ENCODE measurements around the gene PRKCA.
A peak's percentile ranks its signal among the peaks of the same experiment; 100 is the strongest.

The PRKCA gene

DNA sequence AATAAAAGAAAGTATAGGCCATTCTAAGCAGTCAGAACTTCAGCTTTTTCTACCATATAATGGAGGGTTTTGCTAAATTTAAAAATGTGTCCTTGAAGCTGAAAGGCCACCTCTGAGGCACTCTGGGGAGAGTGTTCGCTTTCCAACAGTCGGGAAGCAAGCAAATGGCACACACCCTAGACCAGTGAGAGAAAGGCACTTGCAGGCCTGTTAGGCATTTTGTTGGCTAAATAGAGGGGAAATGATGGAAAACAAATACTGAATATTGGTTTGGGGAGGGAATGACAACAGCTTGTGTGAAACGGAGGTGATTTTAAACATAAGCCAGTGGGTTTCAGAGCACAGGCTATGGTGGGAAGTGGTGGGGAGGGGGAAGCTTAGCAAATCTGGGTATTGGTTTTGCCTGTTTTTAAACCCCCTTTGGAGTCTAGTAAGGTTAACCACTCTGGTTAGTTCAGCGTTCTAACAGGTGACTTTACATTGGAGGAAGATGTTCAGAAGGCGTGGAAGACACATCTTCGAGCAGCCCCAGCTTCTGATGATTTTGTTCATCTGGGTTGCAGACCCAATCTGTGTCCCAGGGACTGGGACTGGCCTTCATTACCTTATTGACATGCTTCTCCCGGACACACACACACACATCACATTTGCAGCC, 90.5 kb downstream of the PRKCA start:
- no peak for DNase-seq

DNA sequence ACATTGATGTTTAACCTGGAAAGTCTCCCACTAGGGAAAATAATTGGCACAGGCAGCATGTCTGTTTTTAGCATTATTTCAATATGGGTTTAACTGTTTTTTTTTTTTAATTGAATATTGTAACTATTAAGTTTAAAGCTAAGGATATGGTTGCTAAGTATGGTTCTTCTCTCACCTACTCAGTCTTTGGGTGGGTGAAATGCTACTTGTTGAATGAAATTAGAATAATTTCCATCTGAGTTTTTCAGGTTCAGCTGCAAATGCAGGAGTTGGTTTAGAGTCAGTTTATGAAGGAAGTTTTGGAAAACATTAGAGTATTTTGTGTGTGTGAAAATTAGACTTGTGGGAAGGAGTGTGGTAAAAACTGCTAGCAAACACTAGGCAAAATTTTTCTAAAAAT, 93.5 kb downstream of the PRKCA start:
- no peak for DNase-seq

DNA sequence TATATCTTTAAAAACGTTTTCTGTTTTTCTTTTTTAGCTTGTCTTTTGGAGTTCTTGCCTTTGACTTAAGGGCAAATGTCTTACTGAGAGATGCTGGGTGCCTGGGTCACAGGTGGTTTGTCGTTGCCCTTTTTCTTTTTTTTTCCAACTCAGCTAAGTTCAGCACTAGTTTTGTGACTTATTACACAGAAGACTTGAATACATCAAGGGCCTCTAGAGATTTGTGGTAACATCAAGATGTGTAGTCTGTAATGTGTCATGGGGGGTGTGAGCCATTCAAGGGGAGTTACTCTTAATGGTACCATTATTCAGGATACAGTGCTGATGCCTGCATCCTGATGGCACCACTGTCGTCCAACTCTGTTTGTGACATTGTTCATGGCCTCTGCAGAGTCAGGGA, 95.1 kb downstream of the PRKCA start:
- DNase-seq, result peak in 1 of 5 experiments; percentile 82

DNA sequence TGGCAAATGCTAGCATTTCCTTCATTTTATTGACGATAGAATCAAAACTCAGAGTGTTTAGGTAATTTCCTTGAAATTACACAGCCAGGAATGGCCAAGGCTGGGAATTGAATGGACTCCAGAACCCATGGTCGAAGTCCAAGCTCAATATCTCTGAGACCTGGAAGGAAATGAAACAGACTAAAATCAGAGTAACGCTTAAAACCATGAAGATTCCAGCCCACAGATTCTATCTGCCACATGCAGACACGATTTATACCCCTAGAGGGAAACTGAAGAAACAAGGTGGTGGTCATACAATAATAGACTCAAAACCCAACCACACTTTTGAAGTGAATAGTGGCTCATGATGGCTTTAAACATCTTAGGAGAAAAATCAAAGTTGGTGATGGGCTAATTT, 95.6 kb downstream of the PRKCA start:
- peak in 1 of 5 experiments; percentile 77 for DNase-seq

DNA sequence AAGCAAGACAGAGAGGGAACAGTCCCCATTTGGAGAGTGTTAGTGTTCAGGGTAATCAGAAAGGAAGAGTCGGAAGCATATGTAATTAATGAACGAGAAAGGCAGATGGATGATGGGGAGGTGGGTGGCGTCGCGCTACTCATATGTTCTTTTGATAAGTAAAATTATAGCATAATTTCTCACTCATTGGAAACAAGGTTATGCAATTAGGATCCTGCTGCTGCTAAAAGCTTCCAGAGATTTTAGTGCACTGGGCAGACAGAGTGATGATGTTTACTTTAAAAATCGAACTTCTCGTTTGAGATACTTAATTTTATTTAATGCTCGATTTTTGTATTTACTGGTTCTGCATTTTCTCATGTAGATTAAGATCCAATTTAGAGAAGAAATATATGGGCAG, 96.2 kb downstream of the PRKCA start:
- no peak for DNase-seq

DNA sequence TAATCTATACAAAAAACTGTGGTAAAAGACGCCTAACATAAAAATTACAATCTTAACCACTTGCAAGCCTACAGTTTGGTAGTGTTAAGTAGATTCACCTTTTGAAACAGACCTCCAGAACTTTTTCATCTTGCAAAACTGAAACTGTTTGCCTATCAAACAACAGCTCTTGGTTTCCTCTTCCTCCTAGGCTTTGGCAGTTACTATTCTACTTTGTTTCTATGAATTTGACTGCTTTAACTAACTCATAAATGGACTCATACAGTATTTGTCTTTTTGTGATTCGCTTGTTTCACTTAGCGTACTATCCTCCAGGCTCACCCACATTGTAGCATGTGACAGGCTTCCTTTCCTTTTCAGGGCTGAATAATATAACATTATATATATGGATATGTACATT, 97.0 kb downstream of the PRKCA start:
- DNase-seq, result peak in 2 of 5 experiments; percentile 29 to 88

DNA sequence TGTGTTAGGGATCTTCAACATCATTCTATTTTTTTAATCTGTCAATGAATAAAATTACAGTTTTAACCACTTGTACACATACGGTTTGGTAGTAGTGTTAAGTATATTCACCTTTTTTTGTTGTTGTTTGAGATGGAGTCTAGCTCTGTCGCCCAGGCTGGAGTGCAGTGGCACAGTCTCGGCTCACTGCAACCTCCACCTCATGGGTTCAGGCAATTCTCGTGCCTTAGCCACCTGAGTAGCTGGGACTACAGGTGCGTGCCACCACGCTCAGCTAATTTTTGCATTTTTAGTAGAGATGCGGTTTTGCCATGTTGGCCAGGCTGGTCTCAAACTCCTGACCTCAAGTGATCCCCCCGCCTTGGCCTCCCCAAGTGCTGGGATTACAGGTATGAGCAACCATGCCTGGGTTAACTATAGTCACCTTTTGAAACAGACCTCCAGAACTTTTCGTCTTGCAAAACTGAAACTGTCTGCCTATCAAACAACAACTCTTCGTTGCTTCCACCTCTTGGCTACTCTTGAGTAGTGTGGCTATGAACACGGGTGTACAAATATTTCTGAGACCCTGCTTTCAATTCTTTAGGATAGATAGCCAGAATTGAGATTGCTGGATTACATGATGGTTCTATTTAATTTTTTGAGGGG, 97.8 kb downstream of the PRKCA start:
- peak in 1 of 5 experiments; percentile 71 for DNase-seq

DNA sequence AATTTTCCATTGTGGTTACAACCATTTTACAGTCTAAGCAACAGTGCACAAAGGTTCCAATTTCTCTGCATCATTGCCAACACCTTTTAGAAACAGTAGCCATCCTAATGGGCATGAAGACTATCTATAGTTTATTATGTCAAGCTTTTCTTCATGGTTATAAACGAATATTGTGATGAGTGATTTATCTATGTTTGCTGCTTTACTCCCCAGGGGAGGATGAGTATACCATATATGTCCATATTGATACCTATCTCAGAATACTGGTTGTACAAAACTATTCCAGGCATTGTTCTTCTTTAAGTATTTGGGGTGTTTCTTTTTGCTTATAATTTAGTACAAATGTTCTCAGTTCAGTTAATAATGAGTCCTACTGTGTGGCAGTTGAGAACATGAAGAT, 98.3 kb downstream of the PRKCA start:
- DNase-seq, result no peak

DNA sequence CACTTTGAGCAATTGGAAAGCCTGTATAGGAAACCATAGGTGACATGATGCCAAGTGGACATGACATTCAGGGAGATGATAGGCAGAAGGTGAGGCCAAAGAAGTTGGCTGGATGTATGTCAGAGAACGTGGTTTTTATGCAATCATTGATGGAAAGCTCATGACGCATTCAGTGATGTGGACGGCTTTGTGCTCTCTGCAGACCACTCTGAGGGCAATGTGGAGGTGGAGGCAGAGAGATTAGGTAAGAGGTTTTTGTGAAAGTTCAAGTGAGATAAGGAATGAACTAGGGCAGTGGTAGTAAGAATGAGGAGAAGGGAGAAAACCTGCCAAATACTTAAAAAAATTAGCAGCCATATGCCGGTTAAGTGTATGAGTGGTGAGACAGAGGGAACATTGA, 99.0 kb downstream of the PRKCA start:
- DNase-seq, result peak in 1 of 5 experiments; percentile 71

DNA sequence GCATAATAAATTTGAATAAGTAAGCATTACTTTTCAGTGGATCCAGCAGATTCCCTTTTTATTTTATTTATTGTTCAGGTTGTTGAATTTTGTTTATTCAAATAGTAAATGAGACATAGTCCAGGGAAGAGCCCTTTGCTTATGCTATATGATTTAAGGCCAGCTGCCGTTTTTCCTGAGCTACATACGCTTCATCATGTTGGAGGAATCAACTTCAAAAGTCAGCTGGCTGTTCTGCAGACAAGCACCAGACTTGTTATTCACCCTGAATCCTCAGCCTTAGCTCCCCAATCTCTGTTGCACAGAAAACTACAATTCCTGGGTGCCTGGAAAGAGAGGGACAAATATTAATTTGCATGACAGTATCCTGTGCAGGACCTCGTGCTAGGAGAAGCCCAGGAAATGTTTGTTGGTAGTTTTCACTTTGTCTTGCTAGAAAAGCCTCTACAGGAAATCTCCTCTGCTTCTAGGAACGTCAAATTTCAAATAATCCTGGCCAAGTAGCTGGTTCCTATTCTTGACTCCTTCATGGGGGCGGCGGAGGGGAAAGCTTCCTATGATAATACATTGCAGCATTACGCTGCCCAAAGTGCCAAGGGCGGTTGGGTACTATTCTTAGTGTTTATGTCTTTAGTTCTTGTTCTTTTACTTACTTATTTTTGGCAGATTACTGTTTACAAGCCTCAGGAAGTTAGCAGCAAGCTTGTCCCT, 101.6 kb downstream of the PRKCA start:
- DNase-seq, result no peak

DNA sequence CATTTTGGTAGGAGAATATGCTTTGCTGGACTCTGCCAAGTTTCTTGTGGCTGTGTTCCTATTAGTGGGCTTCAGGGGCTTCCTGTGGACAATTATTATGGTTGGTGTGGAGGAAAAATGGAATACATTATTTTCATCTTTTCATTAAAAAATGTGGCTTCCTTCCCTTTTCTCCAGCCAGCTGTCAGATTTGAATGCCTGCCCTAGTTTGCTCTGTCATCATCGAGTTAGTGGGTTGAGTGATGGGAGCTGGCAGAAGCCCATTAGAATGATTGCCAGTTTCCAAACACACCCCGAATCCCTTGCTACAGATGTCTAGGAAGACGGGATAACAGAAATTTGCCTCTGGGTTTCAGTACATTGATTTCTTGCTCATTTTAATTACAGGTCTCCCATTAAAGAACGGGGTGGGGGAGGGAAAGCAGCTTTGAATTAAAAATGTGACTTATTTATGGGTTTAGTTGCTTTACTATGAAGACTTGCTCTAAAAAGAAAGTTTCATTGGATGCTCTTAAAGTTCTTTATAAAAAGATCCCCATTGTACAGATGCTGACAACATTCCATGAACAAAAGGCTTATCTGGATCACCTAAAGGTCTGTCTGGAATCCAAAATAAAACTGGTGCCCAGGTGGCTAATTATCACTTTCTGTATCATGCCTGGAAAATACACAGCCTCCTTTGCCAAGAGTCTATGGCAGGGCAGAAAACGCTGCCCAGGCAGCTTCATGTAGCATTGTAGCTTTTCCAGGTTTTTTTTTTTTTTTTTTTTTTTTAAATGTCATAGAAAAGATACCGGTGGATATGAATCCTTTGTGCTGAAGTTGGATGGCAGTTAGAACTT, 103.6 kb downstream of the PRKCA start:
- DNase-seq, result no peak

DNA sequence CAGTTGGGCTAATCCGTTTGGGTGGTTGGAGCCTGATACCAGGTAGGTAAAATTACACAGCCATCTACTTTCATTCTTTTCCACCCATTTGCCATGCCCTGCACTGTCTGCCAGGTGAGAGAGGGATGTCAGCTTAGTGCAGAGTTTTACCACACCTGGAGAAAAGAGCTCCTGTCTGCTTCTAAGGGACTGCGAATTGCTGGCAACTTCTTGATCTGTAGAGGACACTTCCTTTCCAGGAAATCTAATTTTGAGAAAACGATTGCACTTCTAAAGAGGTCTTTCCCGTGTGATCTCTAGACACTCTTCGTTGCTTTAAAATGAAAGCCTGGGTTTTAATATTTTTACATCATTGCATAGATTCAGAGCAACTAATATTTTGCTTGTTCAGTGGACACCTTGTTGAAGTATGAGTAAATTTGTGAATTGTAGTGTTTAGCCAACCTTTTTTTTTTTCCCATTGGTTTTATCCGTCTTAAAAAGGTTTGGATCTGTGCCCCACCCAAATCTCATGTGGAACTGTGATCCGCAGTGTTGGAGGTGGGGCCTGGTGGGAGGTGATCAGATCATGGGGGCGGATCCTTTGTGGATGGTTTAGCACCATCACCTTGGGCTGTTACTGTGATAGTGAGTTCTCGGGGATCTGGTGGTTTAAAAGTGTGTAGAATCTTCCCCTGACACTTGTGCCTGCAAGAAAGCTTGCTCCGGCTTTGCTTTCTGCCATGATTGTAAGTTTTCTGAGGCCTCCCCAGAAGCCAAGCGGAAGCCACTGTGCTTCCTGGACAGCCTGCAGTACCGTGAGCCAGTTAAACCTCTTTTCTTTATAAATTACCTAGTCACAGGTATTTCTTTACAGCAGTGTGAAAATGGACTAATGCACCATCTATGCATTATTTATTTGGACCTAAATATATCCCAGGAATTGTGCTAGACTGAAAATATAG, 104.6 kb downstream of the PRKCA start:
- DNase-seq, result peak in 1 of 5 experiments; percentile 67

DNA sequence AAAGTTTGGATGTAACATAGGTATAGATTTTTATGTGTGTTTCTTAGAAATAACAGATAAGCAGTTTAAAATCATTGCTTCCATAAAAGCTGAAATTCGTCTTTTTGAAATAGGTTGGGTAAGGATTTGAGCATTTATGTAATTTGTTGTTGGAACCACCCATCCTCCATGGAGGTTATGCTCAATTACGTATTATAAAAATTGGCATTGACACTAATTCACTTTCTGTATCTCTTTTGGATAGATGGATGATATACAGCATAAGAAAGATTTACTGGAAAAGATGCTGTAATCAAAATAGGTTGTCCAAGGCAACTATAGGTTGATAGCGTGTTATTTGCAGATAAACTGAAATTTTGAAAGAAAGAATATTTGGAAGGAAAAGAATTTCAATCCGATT, 105.5 kb downstream of the PRKCA start:
- no peak for DNase-seq

DNA sequence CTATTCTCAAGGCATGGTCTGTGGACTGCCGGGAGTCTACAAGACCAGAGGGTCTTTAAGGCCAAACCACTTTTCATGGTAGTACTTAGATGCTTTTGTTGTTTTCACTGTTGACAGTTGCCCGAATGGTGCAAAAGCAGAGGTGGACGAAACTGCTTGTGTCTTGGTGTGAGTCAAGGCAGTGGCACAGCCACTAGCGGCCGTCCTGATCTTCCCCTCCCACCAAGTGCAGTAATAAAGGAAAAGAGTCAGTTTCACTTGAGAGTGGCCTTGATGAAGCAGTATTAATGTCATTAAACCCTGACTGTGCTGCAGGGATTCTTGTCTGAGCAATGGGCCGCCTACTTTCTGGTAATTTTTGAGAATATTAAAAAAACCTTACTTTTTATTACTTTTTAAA, 109.1 kb downstream of the PRKCA start:
- peak in 1 of 5 experiments; percentile 39 for DNase-seq

DNA sequence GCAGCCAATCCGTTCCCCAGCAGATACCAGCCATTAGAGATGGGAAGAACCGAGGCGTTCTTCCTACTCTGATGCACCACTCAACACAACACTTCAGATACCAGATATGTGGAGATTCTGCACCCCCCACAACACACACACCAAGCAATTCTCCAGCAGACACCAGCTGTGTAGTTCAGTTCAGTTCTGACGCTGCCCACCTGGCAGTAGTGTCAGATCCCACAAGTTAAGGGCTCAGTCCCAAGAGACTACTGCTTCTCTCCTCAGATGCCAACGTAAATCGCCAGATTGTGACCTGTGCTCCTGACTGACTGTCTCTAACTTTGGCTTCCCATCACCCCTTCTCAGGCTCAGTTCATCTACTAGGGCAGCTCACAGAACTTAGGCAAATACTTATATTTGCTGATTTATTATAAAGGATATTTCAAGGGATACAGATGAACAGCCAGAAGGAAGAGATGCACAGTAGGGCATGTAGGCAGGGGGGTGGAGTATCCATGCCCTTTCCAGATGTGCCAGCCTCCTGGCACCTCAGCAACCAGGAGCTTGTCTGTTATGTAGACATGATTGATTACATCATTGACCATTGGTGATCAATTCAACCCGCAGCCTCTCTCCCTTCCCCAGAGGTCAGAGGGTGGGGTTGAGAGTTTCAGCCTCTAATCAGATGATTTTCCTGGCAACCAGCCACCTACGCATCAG, 110.6 kb downstream of the PRKCA start:
- DNase-seq, result no peak

DNA sequence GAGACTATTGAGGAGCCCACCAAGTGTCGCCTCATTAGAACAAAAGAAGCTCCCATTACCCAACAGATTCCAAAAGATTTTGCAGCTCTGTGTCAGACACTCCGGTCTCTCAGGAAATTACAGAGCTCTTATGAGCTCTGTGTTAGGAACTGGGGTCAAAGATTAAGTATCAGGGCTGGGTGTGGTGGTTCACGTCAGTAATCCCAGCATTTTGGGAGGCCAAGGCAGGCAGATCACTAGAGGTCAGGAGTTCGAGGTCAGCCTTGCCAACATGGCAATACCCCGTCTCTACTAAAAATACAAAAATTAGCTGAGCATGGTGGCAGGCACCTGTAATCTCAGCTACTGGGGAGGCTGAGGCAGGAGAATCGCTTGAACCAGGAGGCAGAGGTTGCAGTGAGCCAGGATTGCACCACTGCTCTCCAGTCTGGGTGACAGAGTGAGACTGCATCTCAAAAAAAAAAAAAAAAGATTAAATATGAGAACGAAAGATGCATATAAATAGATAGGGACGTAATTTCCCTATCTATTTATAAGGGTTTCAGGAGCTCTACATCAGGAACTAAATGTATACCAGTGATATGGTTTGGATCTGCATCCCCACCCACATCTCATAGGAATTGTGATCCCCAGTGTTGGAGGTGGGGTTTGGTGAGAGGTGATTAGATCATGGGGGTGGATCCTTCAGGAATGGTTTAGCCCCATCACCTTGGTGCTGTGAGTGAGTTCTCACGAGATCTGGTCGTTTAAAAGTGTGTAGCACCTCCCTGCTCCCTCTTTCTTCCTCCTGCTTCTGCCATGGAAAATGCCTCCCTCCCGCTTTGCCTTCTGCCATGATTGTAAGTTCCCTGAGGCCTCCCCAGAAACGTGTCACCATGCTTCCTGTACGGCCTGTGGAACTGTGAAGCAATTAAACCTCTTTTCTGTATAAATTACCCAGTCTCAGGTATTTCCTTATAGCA, 111.4 kb downstream of the PRKCA start:
- no peak for DNase-seq

DNA sequence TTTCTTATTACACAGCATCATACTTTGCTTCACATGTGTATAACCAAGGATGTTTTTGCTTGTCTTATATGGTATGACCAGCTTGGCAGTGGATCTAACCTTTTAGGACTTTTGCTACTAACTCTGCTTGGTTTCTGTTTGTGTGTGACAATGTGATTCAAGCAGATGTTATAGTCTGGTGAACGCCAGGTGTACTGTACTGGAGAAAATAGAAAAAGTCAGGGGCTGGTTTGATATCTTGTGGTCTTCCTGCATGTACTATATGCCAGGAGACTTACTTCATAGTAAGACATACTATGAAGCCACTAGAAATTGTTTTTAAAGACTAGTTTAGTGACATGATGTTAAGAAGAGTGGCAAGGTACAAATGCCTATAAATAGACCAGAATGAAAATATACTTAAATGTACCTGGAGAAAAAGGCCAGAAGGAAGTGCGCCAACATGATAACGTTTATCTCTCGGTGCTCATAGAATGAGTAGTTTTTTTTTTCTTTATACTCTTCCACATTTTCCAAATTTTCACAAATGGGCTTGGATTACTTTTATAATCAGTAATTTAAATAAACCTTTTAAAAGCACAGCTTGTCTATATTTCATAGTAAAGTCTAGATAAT, 112.3 kb downstream of the PRKCA start:
- peak in 1 of 5 experiments; percentile 27 for DNase-seq

DNA sequence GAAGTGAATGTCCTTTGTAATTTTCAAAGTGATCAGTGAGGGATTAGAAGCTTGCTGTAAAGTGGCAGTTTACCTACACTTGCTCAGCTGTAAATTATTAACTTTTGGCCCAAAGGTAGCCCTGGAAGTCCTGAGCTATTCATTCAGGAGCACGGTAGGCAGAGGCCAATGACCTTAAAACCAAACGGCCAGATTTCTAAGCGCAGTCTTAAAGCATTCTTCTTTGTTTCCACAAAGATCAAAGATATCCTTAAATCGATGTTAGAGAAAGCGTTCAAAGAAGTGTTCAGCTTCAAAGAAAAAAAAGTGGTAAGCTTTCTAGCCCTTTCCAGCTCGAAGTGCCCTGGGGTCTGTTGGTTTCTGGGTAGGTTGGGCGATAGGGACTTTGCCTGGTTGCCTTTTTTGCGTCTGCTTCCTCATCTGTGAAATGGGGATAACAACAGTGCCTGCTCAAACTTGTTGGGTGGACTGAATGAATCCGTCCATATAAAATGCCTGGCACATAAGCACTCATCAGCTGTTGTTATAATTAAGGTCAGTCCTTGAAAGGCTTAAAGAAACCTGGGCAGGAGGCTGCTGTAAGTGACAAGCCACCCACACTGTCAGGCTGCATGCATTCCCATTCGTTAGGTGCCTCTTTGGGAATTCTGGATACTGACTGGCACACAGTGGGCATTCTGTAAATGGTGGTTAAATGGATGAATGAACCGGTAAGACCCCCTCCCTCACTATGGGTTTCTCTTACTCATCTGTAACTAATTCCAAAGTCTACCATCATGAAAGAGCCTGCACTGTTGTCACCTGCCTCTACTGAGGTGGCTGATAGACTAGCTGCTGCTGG, 113.2 kb downstream of the PRKCA start:
- no peak for DNase-seq
